SH-SY5Y (cell line): ENCODE data around the gene EPHB6.

Experiments used
- GATA2 ChIP-seq: IDR thresholded peaks from 2 replicates; pipeline ENCODE4 v1.6.1; 2011; ENCODE audit warnings: mild to moderate bottlenecking, low read depth, low read length
- GATA3 ChIP-seq: IDR thresholded peaks from 2 replicates; pipeline ENCODE4 v1.6.1; 2011; ENCODE audit warnings: low read depth, mild to moderate bottlenecking, low read length, moderate library complexity

DNA sequence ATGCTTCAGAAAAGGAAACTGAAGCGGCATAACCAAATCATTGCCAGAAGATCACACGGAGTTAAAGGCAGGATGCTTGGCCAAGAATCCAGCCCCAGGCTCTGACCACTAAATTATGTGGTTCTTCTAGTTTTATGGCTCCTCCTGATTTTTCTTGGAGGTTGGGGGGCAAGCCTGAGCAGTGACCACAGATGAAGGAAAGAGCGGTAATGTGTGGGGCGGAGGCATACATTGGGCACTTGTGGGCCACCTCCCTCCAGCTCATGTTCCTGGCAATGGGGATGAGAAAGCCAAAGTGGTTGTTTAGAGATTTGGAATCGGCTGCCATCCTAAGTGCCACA lies 27.4 kb downstream of the EPHB6 start:
- TF ChIP-seq GATA2: no peak
- TF ChIP-seq GATA3: no peak
